ENCODE results near the gene RPL23.

Gene RPL23

GRCh38 chr17:38897176-38897575, 43.7 kb upstream of the RPL23 start:
- TF ChIP-seq CTCF (IDR thresholded peaks at IDR 0.05; ENCODE audit: insufficient read depth, low read depth, low read length, missing control alignments) = no peak
- no peak for DNase-seq (ENCODE audit: low read depth)
- no peak overlapping the region for H3K4me3 ChIP-seq (ENCODE audit: low read depth, low read length)

GRCh38 chr17:38896346-38896954, 42.9 kb upstream of the RPL23 start:
- H3K4me3 ChIP-seq (ENCODE audit: low read depth, low read length) = no peak overlapping the region
- TF ChIP-seq CTCF (IDR thresholded peaks at IDR 0.05; ENCODE audit: insufficient read depth, low read depth, low read length, missing control alignments) = no peak
- no peak for DNase-seq (ENCODE audit: low read depth)

DNA sequence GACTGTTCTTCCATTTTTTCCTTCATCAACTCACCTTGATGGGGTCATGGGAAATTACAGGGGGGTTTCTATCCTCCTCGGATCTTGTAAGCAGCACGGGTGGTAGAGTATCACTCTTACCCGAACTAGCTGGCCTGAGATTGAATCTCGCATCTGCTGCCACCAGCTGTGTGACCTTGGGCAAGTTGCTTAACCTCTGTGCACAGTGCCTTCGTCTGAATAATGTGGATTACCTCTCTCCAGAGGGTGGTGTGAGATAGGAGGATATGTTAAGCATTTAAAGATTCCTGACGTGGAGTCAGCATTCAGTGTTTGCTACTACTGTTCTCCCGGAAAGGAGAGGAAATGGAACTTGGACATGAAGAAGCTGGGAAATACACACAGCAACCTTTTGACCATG, 40.8 kb upstream of the RPL23 start:
- no peak for DNase-seq (ENCODE audit: low read depth)
- TF ChIP-seq CTCF (IDR thresholded peaks at IDR 0.05; ENCODE audit: insufficient read depth, low read depth, low read length, missing control alignments) = no peak
- no peak overlapping the region for H3K4me3 ChIP-seq (ENCODE audit: low read depth, low read length)

- no peak overlapping the region for H3K4me3 ChIP-seq (ENCODE audit: low read depth, low read length)
- no peak for TF ChIP-seq CTCF (IDR thresholded peaks at IDR 0.05; ENCODE audit: insufficient read depth, low read depth, low read length, missing control alignments)
- no peak for DNase-seq (ENCODE audit: low read depth)
Observed at GRCh38 chr17:38893607-38894006, 40.1 kb upstream of the RPL23 start.

DNA sequence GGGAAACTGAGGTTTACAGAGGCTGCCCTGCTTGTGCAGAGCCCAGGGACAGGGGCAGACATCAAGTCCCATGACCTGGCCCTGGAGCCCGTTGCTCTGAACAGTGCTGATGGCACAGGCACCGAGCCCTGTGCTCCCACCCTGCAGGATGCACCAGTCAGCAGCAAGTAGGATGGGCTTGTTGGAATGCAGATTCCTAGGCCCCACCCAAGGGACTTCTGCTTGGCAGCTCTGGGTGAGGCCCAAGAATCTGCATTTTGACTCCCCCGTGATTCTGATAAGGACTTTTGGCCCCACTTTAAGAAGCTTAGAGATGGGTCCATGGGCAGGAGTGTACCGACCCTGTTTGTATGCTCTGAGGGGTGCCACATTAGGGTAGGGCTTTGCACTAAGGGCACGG, 39.6 kb upstream of the RPL23 start:
- H3K4me3 ChIP-seq (ENCODE audit: low read depth, low read length) = no peak overlapping the region
- no peak for DNase-seq (ENCODE audit: low read depth)
- no peak for TF ChIP-seq CTCF (IDR thresholded peaks at IDR 0.05; ENCODE audit: insufficient read depth, low read depth, low read length, missing control alignments)

DNA sequence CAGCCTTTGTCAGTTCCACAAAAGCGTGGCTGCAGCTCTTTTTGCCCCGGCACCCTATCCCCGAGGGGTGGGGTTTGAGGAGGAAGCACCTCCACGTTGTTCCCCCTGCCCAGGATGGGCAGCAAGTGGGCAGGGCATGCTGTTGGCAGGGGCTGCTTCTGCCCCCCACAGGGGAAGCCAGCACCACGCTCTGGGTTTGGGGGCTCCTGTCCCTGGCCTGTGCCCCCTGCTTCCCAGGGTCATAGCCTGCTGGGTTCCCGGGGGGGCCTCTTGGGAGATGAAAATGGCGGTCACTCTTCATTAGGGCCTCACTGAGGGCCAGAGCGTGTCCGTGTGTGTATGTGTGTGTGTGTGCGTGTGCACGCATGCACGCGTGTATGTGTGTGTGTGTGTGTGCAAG, 39.1 kb upstream of the RPL23 start:
- H3K4me3 ChIP-seq (ENCODE audit: low read depth, low read length) = no peak overlapping the region
- TF ChIP-seq CTCF (IDR thresholded peaks at IDR 0.05; ENCODE audit: insufficient read depth, low read depth, low read length, missing control alignments) = no peak
- DNase-seq (ENCODE audit: low read depth) = no peak

GRCh38 chr17:38892083-38892482, 38.6 kb upstream of the RPL23 start:
- no peak overlapping the region for H3K4me3 ChIP-seq (ENCODE audit: low read depth, low read length)
- DNase-seq (ENCODE audit: low read depth) = no peak
- no peak for TF ChIP-seq CTCF (IDR thresholded peaks at IDR 0.05; ENCODE audit: insufficient read depth, low read depth, low read length, missing control alignments)
